GM12873 (cell line): ENCODE data around the gene PARP14.

ENCODE experiments used
- TF ChIP-seq, protein P1 (sequence below): IDR thresholded peaks from 2 replicates; pipeline ENCODE4 v1.5.1; 2012; ENCODE audit warnings: low read depth, mild to moderate bottlenecking, moderate library complexity, low read length, control low read depth; ENCODE audit not compliant: insufficient read depth; ENCODE audit errors: missing control alignments

The PARP14 gene, protein sequence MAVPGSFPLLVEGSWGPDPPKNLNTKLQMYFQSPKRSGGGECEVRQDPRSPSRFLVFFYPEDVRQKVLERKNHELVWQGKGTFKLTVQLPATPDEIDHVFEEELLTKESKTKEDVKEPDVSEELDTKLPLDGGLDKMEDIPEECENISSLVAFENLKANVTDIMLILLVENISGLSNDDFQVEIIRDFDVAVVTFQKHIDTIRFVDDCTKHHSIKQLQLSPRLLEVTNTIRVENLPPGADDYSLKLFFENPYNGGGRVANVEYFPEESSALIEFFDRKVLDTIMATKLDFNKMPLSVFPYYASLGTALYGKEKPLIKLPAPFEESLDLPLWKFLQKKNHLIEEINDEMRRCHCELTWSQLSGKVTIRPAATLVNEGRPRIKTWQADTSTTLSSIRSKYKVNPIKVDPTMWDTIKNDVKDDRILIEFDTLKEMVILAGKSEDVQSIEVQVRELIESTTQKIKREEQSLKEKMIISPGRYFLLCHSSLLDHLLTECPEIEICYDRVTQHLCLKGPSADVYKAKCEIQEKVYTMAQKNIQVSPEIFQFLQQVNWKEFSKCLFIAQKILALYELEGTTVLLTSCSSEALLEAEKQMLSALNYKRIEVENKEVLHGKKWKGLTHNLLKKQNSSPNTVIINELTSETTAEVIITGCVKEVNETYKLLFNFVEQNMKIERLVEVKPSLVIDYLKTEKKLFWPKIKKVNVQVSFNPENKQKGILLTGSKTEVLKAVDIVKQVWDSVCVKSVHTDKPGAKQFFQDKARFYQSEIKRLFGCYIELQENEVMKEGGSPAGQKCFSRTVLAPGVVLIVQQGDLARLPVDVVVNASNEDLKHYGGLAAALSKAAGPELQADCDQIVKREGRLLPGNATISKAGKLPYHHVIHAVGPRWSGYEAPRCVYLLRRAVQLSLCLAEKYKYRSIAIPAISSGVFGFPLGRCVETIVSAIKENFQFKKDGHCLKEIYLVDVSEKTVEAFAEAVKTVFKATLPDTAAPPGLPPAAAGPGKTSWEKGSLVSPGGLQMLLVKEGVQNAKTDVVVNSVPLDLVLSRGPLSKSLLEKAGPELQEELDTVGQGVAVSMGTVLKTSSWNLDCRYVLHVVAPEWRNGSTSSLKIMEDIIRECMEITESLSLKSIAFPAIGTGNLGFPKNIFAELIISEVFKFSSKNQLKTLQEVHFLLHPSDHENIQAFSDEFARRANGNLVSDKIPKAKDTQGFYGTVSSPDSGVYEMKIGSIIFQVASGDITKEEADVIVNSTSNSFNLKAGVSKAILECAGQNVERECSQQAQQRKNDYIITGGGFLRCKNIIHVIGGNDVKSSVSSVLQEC (N-terminal part only)

DNA sequence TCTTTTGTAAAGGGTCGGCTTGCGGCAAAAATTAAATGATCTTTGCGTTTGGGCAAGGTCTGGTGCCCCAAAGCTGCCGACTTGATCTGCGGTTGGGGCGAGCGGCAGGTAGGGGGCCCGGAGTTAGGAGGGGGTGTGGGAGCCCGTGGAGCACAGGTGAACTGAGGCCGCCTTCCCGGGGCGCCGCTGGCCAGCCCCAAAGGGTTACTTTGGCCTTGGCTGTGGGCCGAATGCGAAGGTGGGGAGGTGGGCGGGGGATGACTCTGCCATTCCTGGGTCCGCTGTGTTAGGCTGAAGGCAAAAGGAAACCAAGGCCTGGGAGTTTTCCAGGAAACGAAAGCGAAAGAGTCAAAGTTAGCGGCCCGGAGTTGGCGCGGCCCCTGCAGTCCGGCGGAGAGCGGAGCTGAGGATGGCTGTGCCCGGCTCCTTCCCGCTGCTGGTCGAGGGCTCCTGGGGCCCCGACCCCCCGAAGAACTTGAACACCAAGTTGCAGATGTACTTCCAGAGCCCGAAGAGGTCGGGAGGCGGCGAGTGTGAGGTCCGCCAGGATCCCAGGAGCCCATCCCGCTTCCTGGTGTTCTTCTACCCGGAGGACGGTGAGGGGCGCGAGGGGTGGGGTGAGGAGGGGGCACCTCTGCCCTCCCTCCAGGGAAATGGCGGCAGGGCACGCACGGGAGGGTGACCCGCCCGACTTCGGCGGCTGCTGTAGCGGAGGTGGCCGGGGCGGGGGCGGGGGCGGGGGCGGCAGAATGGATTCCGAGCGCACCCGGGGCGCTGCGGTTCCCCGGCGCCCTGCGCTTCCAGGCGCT is at the start of gene PARP14:
Gene PARP14 (plus strand): TSS at position 365 of the 809 bp plus-strand sequence. CDS start 45 bp downstream, at position 410.
- TF ChIP-seq, protein P1, sequence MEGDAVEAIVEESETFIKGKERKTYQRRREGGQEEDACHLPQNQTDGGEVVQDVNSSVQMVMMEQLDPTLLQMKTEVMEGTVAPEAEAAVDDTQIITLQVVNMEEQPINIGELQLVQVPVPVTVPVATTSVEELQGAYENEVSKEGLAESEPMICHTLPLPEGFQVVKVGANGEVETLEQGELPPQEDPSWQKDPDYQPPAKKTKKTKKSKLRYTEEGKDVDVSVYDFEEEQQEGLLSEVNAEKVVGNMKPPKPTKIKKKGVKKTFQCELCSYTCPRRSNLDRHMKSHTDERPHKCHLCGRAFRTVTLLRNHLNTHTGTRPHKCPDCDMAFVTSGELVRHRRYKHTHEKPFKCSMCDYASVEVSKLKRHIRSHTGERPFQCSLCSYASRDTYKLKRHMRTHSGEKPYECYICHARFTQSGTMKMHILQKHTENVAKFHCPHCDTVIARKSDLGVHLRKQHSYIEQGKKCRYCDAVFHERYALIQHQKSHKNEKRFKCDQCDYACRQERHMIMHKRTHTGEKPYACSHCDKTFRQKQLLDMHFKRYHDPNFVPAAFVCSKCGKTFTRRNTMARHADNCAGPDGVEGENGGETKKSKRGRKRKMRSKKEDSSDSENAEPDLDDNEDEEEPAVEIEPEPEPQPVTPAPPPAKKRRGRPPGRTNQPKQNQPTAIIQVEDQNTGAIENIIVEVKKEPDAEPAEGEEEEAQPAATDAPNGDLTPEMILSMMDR, result peak; percentile 10

DNA sequence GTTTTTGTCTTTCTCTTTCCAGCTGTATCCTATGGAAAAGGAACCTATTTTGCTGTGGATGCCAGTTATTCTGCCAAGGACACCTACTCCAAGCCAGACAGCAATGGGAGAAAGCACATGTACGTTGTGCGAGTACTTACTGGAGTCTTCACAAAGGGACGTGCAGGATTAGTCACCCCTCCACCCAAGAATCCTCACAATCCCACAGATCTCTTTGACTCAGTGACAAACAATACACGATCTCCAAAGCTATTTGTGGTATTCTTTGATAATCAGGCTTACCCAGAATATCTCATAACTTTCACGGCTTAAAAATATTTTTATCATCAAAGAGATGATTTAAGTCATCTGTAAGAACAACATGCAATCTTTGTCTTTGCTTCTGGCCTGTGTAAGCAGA is 44.9 kb upstream of the PARP14 start:
- TF ChIP-seq, protein P1, result no peak

DNA sequence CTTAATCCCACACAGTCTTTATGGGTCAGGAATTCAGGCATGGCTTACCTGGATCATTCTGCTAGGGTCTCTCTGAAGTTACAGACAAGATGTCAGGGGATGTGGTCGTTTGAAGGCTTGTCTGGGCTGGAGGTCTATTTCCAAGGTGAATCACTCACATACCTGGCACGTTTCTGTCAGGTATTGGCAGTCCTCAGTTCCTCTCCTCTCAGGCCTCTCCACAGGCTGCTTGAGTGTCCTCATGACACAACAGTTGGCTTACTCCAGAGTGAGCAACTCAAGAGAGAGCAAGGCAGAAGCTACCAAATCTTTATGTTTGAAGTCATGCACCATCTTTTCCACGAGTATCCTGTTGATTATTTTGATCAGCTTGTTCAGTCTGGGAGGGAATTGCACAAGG is 43.9 kb upstream of the PARP14 start:
- TF ChIP-seq, protein P1, result no peak

DNA sequence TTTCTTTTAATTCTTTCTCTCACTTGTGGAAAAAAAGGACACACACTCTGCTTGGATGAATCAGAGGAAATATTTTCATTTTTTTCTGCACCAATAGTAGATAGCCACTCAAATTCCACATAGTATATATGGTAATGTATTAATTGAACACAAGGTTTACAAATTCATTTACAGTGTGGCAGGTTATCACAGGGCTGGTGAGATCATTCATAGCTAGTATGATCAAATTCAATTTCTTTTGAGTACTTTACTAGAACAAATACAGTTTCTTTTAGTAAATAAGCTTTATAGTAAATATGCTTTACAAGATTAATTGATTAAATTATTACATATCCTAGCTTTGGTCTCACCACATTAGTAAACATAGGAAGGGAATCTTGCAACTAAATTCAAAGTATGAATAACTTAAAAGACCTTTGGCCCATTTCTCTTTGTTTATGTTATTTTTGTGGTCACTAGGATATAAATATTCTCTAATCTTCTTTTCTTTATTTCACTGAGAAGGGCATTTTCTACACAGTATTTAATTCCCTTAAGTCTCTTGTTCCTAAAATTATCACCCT is 40.1 kb upstream of the PARP14 start:
- TF ChIP-seq, protein P1, result no peak

DNA sequence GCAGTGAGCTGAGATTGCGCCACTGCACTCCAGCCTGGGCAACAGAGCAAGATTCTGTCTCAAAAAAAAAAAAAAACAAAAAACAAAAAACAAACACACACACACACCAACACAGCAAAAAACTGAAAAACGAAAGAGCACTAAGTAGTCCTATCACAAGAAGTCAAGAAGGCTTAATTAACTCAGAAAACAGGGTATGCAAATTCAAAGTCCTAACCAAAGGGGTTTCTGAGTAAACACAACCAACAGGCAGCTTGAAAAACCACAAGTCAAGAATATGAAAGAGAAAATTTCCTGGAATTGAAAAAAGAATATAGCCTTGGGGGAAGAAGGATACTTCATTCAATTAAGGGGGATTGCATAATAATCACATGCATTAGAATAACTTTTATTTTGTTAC is 37.7 kb upstream of the PARP14 start:
- TF ChIP-seq, protein P1, result no peak

DNA sequence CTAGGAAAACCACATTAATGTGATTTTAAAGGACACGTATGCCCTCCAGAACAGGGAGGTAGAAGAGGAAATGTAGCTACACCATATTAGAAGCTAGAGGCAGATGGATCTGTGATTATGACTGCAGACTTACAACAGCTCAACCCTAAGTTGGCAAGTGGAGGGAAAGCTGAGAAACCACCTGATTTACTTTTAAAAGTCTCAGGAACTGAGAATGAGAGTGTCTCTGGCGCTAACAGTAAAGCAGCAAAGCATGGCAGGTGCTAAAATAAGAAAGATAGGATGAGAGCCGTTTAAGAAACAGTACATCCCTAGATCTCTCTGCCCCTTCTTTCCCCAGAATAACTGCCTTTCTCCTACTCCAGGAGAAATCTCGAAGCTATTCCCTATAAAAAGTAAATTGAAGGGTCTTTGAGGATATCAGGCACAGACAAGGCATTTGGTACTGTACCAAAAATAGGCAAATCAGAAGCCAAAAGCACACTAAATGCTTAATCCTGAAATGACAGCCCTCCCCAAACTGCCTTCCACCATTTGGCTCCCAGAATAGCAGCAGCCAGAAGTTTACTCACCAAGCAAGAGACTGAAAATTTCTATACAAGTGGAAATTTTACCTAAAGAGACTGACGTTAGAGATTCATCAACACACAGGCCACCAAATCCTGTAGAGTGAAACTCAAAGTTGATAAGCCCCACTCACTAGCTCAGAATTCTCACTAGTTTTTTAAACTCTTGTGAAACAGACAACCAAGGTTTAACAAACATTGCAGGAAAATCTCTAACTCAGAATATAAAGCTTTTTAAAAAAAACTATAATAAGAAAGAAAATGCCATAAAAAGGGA is 34.3 kb upstream of the PARP14 start:
- TF ChIP-seq, protein P1, result no peak
